ENCODE data around the gene EIPR1. TPM values are rescaled to one million over a fixed set of nuclear protein-coding genes. Genes with fewer than 3 reads are reported as not detected.

Gene EIPR1
- total RNA-seq, 1 donor, result 23.3 TPM

- TF ChIP-seq, protein P1, sequence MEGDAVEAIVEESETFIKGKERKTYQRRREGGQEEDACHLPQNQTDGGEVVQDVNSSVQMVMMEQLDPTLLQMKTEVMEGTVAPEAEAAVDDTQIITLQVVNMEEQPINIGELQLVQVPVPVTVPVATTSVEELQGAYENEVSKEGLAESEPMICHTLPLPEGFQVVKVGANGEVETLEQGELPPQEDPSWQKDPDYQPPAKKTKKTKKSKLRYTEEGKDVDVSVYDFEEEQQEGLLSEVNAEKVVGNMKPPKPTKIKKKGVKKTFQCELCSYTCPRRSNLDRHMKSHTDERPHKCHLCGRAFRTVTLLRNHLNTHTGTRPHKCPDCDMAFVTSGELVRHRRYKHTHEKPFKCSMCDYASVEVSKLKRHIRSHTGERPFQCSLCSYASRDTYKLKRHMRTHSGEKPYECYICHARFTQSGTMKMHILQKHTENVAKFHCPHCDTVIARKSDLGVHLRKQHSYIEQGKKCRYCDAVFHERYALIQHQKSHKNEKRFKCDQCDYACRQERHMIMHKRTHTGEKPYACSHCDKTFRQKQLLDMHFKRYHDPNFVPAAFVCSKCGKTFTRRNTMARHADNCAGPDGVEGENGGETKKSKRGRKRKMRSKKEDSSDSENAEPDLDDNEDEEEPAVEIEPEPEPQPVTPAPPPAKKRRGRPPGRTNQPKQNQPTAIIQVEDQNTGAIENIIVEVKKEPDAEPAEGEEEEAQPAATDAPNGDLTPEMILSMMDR (IDR thresholded peaks at IDR 0.05; ENCODE audit: insufficient read depth, low read length), result no peak
- H3K4me3 ChIP-seq (ENCODE audit: low read depth, low read length), result no peak overlapping the region
- no peak for DNase-seq (ENCODE audit: low read depth)
Measured at GRCh38 chr2:3211256-3212060, 166.2 kb downstream of the EIPR1 start.

DNA sequence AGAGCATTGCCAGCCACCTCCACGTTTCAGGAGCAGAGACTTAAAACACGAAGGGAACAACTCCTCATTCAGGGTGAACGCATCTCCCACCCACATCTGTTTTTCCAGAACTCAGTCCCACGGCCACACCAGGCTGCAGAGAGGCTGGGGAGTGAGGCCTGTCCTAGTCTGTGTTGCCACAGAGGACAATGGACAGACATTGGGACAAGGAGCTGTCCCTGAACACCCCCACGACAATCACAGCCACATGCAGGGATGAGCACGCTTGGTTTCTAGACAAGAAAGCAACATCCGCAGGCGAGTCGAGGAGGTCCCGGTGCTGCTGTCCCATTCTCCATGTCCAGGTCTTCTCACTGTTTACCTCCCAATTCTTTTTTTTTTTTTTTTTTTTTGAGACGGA lies 167.4 kb downstream of the EIPR1 start:
- TF ChIP-seq, protein P1 (IDR thresholded peaks at IDR 0.05; ENCODE audit: insufficient read depth, low read length), result no peak
- H3K4me3 ChIP-seq (ENCODE audit: low read depth, low read length), result no peak overlapping the region
- no peak for DNase-seq (ENCODE audit: low read depth)

DNA sequence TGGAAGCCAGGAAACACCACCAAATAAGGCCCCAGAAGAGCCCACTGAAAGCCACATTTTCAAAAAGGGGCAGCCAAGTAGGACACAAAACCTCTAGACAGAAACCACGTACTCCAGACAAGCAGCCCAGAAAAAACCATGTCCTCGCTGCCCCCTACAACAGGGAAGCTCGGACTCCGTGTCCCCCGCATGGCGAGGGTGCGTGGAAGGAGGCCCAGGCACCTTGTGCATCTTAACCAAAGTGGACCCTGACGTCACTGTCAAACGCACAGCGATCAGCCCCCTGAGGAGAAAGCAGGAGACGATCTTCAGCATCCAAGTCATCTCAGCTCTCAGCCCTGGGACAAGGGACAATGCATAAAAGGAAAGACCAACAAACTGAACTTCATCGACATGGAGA lies 168.4 kb downstream of the EIPR1 start:
- TF ChIP-seq, protein P1 (IDR thresholded peaks at IDR 0.05; ENCODE audit: insufficient read depth, low read length), result no peak
- no peak for DNase-seq (ENCODE audit: low read depth)
- no peak overlapping the region for H3K4me3 ChIP-seq (ENCODE audit: low read depth, low read length)

DNA sequence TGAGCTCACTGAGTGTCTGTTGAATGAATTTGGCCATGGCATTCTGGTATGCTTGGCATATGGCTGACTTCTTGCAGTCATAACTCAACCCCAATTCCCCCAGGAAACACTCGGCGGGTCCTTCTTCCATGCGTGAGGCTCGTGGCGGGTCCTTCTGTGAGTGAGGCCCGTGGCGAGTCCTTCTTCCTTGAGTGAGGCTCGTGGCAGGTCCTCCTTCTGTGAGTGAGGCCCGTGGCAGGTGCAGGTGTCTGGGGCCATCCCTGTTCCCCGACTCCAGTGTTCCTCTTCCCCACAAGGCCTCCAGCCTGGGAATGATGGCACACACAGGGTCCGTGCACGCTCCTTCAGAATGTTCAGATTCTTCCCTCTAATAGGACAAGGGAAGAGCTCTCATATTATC lies 169.0 kb downstream of the EIPR1 start:
- DNase-seq (ENCODE audit: low read depth), result no peak
- no peak overlapping the region for H3K4me3 ChIP-seq (ENCODE audit: low read depth, low read length)
- TF ChIP-seq, protein P1 (IDR thresholded peaks at IDR 0.05; ENCODE audit: insufficient read depth, low read length), result no peak

- DNase-seq (ENCODE audit: low read depth), result no peak
- TF ChIP-seq, protein P1 (IDR thresholded peaks at IDR 0.05; ENCODE audit: insufficient read depth, low read length), result no peak
- H3K4me3 ChIP-seq (ENCODE audit: low read depth, low read length), result no peak overlapping the region
Measured at GRCh38 chr2:3208179-3208578, 169.4 kb downstream of the EIPR1 start.

DNA sequence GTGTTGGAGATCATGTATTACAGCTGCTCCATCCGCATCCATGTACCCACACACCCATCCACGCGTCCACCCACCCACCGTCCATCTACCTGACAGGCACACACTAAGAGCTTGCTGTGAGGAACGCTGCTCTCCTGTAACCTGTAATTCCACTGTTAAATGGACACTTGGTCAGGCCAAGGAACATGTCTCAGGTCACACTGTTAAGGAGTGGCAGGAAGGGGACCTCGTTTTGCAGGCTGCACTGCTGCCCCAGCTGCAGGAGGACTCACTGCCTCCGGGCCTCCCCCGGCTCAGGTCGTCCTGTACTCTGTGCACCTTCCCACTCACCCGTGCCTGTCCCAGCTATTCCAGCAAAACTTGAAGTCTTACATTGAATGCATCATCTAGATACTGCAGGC lies 170.5 kb downstream of the EIPR1 start:
- no peak overlapping the region for H3K4me3 ChIP-seq (ENCODE audit: low read depth, low read length)
- no peak for DNase-seq (ENCODE audit: low read depth)
- TF ChIP-seq, protein P1 (IDR thresholded peaks at IDR 0.05; ENCODE audit: insufficient read depth, low read length), result no peak

DNA sequence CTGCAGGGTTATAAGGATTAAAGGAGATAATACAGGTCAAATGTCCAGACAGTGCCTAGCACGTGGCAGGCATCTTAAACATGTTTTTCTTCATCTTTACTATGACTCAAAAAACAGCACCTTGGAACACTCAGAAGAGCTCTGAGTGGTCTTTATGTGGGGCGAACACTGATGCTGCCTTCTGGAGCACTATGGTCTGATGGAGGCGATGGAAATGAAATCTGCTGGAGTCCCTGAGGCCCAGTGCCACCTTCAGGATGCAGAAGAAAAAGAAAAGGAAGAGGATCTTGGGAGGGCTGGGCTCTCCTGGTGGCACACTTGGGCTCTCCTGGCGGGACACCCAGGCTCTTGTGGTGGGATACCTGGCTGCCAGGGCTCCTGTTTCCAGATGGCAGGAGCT lies 171.8 kb downstream of the EIPR1 start:
- no peak overlapping the region for H3K4me3 ChIP-seq (ENCODE audit: low read depth, low read length)
- TF ChIP-seq, protein P1 (IDR thresholded peaks at IDR 0.05; ENCODE audit: insufficient read depth, low read length), result no peak
- DNase-seq (ENCODE audit: low read depth), result no peak
